Endothelial cell (in vitro differentiated cells): Measurements from ENCODE around the gene KRTAP9-3. TPM values are rescaled to one million over a fixed set of nuclear protein-coding genes. Genes with fewer than 3 reads are reported as not detected.
"Not testable (repeated sequence)": the region's sequence is repeated elsewhere in the genome, so short reads cannot be mapped to it uniquely, and the experiment has no call there.

Source experiments
- DNase-seq: peaks from one replicate; pipeline ENCODE4 v3.0.0; 2021; ENCODE audit warnings: low spot score
- H3K27ac Mint-ChIP-seq: one replicate; pipeline ENCODE4 v1.8.0; 2021; ENCODE audit warnings: mixed read lengths, inconsistent platforms; ENCODE audit not compliant: unreplicated experiment
- H3K27me3 Mint-ChIP-seq: one replicate; pipeline ENCODE4 v1.8.0; 2021; ENCODE audit warnings: mild to moderate bottlenecking, moderate library complexity, mixed read lengths, inconsistent platforms; ENCODE audit not compliant: unreplicated experiment
- H3K36me3 Mint-ChIP-seq: one replicate; pipeline ENCODE4 v1.8.0; 2021; ENCODE audit warnings: mild to moderate bottlenecking, low read depth, mixed read lengths, inconsistent platforms; ENCODE audit not compliant: unreplicated experiment
- H3K4me1 Mint-ChIP-seq: one replicate; pipeline ENCODE4 v1.8.0; 2021; ENCODE audit warnings: mild to moderate bottlenecking, mixed read lengths, inconsistent platforms; ENCODE audit not compliant: unreplicated experiment
- H3K4me3 Mint-ChIP-seq: one replicate; pipeline ENCODE4 v1.8.0; 2021; ENCODE audit warnings: mild to moderate bottlenecking, mixed read lengths, inconsistent platforms; ENCODE audit not compliant: unreplicated experiment
- H3K9me3 Mint-ChIP-seq: one replicate; pipeline ENCODE4 v1.8.0; 2021; ENCODE audit warnings: mixed read lengths, inconsistent platforms; ENCODE audit not compliant: unreplicated experiment
- CTCF ChIP-seq: fragments of 200-600 bp; sonication (generic); IDR thresholded peaks from one replicate; pipeline ENCODE4 v1.5.0; 2021; ENCODE audit warnings: antibody characterized with exemption; ENCODE audit not compliant: unreplicated experiment
- long read RNA-seq: library from polyadenylated mRNA; unstranded; transcript quantifications from one replicate; pipeline ENCODE4 v2.0.0, GENCODE V29; 2020; ENCODE audit not compliant: unreplicated experiment
- total RNA-seq: library from RNA; stranded (reverse); fragmentation: NEBNext Ultra II Directional; extraction: Animal tissue kit (Norgen Biotek cat#: 25700); gene quantifications from one replicate; pipeline ENCODE4 v1.2.1, GENCODE V29; 2021; ENCODE audit not compliant: unreplicated experiment

KRTAP9-3 gene
- total RNA-seq = not detected
- long read RNA-seq = 0 reads

GRCh38 chr17:41232399-41233105, at the start of gene KRTAP9-3:
KRTAP9-3 (plus strand) TSS chr17:41232449; CDS start chr17:41232502, 53 bp downstream.
- H3K4me3 Mint-ChIP-seq, H3K27me3 Mint-ChIP-seq, H3K9me3 Mint-ChIP-seq, H3K27ac Mint-ChIP-seq, DNase-seq, H3K36me3 Mint-ChIP-seq, H3K4me1 Mint-ChIP-seq: not testable (repeated sequence)

GRCh38 chr17:41184480-41184961, 47.7 kb upstream of the KRTAP9-3 start, which contains the start of gene KRTAP4-1:
KRTAP4-1 (minus strand) TSS chr17:41184911; CDS start chr17:41184854, 57 bp downstream.
- Mint-ChIP-seq H3K9me3 (no peaks in the 10 kb centered on the region), H3K4me1 (no peaks in the 10 kb centered on the region), H3K27ac (no peak within 1 kb of the TSS), H3K36me3 (no peaks in the 10 kb centered on the region), H3K4me3 (no peak within 1 kb of the TSS), H3K27me3 (peaks cover 1% of the 10 kb centered on the region)
- TF ChIP-seq CTCF = no peak
- no peak for DNase-seq

GRCh38 chr17:41185001-41185400, 47.2 kb upstream of the KRTAP9-3 start:
- Mint-ChIP-seq H3K9me3 (no peaks in the 10 kb centered on the region), H3K36me3 (no peaks in the 10 kb centered on the region), H3K4me3 (no peak overlapping the region)

GRCh38 chr17:41186872-41187271, 45.4 kb upstream of the KRTAP9-3 start:
- Mint-ChIP-seq H3K9me3 (no peaks in the 10 kb centered on the region), H3K27me3 (peaks cover 3% of the 10 kb centered on the region), H3K4me1 (no peaks in the 10 kb centered on the region), H3K27ac (no peak overlapping the region), H3K36me3 (no peaks in the 10 kb centered on the region), H3K4me3 (no peak overlapping the region)
- no peak for TF ChIP-seq CTCF
- no peak for DNase-seq

More at GRCh38 chr17:41185001-41185400, 47.2 kb upstream of the KRTAP9-3 start:
- Mint-ChIP-seq H3K27ac (no peak overlapping the region), H3K4me1 (no peaks in the 10 kb centered on the region), H3K27me3 (peaks cover 1% of the 10 kb centered on the region)
- TF ChIP-seq CTCF = no peak
- no peak for DNase-seq

GRCh38 chr17:41189837-41190318, 42.4 kb upstream of the KRTAP9-3 start, which contains the start of gene KRTAP9-1:
KRTAP9-1 (plus strand) TSS chr17:41189887; CDS start chr17:41189887, 0 bp downstream.
- H3K9me3 Mint-ChIP-seq, H3K27me3 Mint-ChIP-seq, H3K4me3 Mint-ChIP-seq, H3K4me1 Mint-ChIP-seq, H3K36me3 Mint-ChIP-seq, DNase-seq, H3K27ac Mint-ChIP-seq: not testable (repeated sequence)

GRCh38 chr17:41190328-41190727, 41.9 kb upstream of the KRTAP9-3 start:
- Mint-ChIP-seq H3K4me3 (no peak overlapping the region), H3K9me3 (no peaks in the 10 kb centered on the region), H3K36me3 (no peaks in the 10 kb centered on the region), H3K27me3 (peaks cover 3% of the 10 kb centered on the region), H3K4me1 (no peaks in the 10 kb centered on the region), H3K27ac (no peak overlapping the region)
- TF ChIP-seq CTCF = no peak
- no peak for DNase-seq
